Neuronal stem cell (in vitro differentiated cells): ENCODE measurements around the gene BCHE.

Experiments
- DNase-seq: peaks from one replicate; pipeline ENCODE4 v3.0.0-alpha.2; 2013; ENCODE audit warnings: low spot score
- H2AFZ ChIP-seq: one replicate; pipeline ENCODE4 v1.6.1; 2013; ENCODE audit warnings: mild to moderate bottlenecking, low read length, inconsistent platforms
- H2AK5ac ChIP-seq: 2 replicates; pipeline ENCODE4 v1.6.1; 2013; ENCODE audit warnings: low read depth, mild to moderate bottlenecking, inconsistent platforms, low read length, moderate library complexity, mixed read lengths
- H2BK120ac ChIP-seq: 2 replicates; pipeline ENCODE4 v1.6.1; 2013; ENCODE audit warnings: low read depth, mild to moderate bottlenecking, inconsistent platforms, low read length, moderate library complexity, mixed read lengths
- H2BK12ac ChIP-seq: one replicate; pipeline ENCODE4 v1.6.1; 2013; ENCODE audit warnings: low read length, inconsistent platforms
- H2BK15ac ChIP-seq: 2 replicates; pipeline ENCODE4 v1.6.1; 2013; ENCODE audit warnings: mild to moderate bottlenecking, low read length, inconsistent platforms, mixed read lengths
- H2BK5ac ChIP-seq: one replicate; pipeline ENCODE4 v1.6.1; 2013; ENCODE audit warnings: inconsistent platforms, mild to moderate bottlenecking, low read length, moderate library complexity
- H3K14ac ChIP-seq: one replicate; pipeline ENCODE4 v1.6.1; 2013; ENCODE audit warnings: low read length, inconsistent platforms
- H3K18ac ChIP-seq: 2 replicates; pipeline ENCODE4 v1.6.1; 2013; ENCODE audit warnings: low read length, inconsistent platforms
- H3K23ac ChIP-seq: 2 replicates; pipeline ENCODE4 v1.6.1; 2013; ENCODE audit warnings: low read depth, mild to moderate bottlenecking, mixed read lengths, low read length, inconsistent platforms; ENCODE audit not compliant: poor library complexity
- H3K27ac ChIP-seq: replicated peaks from 3 replicates; pipeline ENCODE4 v1.5.1; 2013; ENCODE audit warnings: low read length, inconsistent platforms
- H3K27me3 ChIP-seq, 3 experiments: 2 replicates each; pipeline ENCODE4 v1.6.1; 2013; ENCODE audit warnings: low read length in 3 of 3, mild to moderate bottlenecking in 2 of 3, inconsistent platforms in 1 of 3, low read depth in 1 of 3, mixed read lengths in 1 of 3, moderate library complexity in 1 of 3; ENCODE audit not compliant: control insufficient read depth in 3 of 3, insufficient read depth in 3 of 3
- H3K36me3 ChIP-seq, 2 donors: replicated peaks in 1 of 2; 2 replicates each; pipeline ENCODE4 v1.6.1; 2013; ENCODE audit warnings: low read length in 2 of 2; ENCODE audit not compliant: control insufficient read depth in 2 of 2, insufficient read depth in 2 of 2
- H3K4ac ChIP-seq: 2 replicates; pipeline ENCODE4 v1.6.1; 2013; ENCODE audit warnings: inconsistent platforms, mild to moderate bottlenecking, low read length, moderate library complexity
- H3K4me1 ChIP-seq, 2 donors: 1 replicate in 1 of 2; 2 replicates in 1 of 2; pipeline ENCODE4 v1.6.1; 2013; ENCODE audit warnings: low read length in 2 of 2, low read depth in 1 of 2; ENCODE audit not compliant: control insufficient read depth in 2 of 2, insufficient read depth in 1 of 2
- H3K4me2 ChIP-seq: one replicate; pipeline ENCODE4 v1.6.1; 2013; ENCODE audit warnings: mild to moderate bottlenecking, low read length, inconsistent platforms; ENCODE audit not compliant: insufficient read depth, poor library complexity, severe bottlenecking
- H3K4me3 ChIP-seq, 2 donors: 2 replicates each; pipeline ENCODE4 v1.5.1; 2013; ENCODE audit warnings: low read length in 2 of 2, mild to moderate bottlenecking in 2 of 2, inconsistent platforms in 1 of 2, moderate library complexity in 1 of 2
- H3K79me1 ChIP-seq: one replicate; pipeline ENCODE4 v1.6.1; 2013; ENCODE audit warnings: low read depth, mild to moderate bottlenecking, inconsistent platforms, low read length, moderate library complexity
- H3K9ac ChIP-seq: one replicate; pipeline ENCODE4 v1.6.1; 2013; ENCODE audit warnings: mild to moderate bottlenecking, low read depth, low read length, inconsistent platforms; ENCODE audit not compliant: poor library complexity
- H3K9me3 ChIP-seq, 2 donors: replicated peaks in 1 of 2; 2 replicates each; pipeline versions ENCODE3 to v1.6.1; 2013; ENCODE audit warnings: low read length in 2 of 2, mild to moderate bottlenecking in 2 of 2, inconsistent platforms in 1 of 2, low read depth in 1 of 2, mixed read lengths in 1 of 2, moderate library complexity in 1 of 2; ENCODE audit not compliant: control insufficient read depth in 2 of 2, insufficient read depth in 1 of 2
- H4K8ac ChIP-seq: one replicate; pipeline ENCODE4 v1.6.1; 2013; ENCODE audit warnings: low read depth, mild to moderate bottlenecking, inconsistent platforms, low read length, moderate library complexity
- H4K91ac ChIP-seq: one replicate; pipeline ENCODE4 v1.6.1; 2013; ENCODE audit warnings: low read length, low read depth, mild to moderate bottlenecking, inconsistent platforms; ENCODE audit not compliant: poor library complexity
- WGBS, 2 donors: extraction: QIAGEN DNeasy Blood & Tissue Kit; methylation state at CpG; one replicate each; pipeline ENCODE4 v1.1.7; 2013; ENCODE audit warnings: missing lambda C conversion rate in 2 of 2, mixed read lengths in 1 of 2; ENCODE audit not compliant: insufficient read length in 2 of 2, insufficient replicate concordance in 1 of 2; ENCODE audit errors: extremely low coverage in 2 of 2; 5-methylcytosine and 5-hydroxymethylcytosine counted together

BCHE gene

GRCh38 chr3:165753560-165753959 is 83.7 kb downstream of the BCHE start:
- Histone ChIP-seq H2BK120ac (no peak overlapping the region), H3K36me3 (no peaks in the 10 kb centered on the region), H2BK5ac (no peak overlapping the region), H3K4ac (no peak overlapping the region), H4K91ac (no peak overlapping the region), H2AK5ac (no peak overlapping the region), H3K4me2 (no peak overlapping the region), H3K14ac (no peak overlapping the region), H3K79me1 (no peaks in the 10 kb centered on the region), H3K27ac (no peak overlapping the region), H2AFZ (no peak overlapping the region), H3K27me3 (no peaks in the 10 kb centered on the region), H2BK12ac (no peak overlapping the region), H3K18ac (no peak overlapping the region), H3K4me1 (no peaks in the 10 kb centered on the region), H4K8ac (no peak overlapping the region), H3K4me3 (no peak overlapping the region), H3K23ac (no peak overlapping the region), H3K9me3 (no peaks in the 10 kb centered on the region), H3K9ac (no peak overlapping the region), H2BK15ac (no peak overlapping the region)
- no peak for DNase-seq

- no peaks in the 10 kb centered on the region for H3K9me3 ChIP-seq
- no peak overlapping the region for H2AFZ ChIP-seq
- H2BK120ac ChIP-seq = no peak overlapping the region
- H2BK12ac ChIP-seq = no peak overlapping the region
- H3K27ac ChIP-seq = no peak overlapping the region
- no peak overlapping the region for H3K4me3 ChIP-seq
- H3K9ac ChIP-seq = no peak overlapping the region
- no peak overlapping the region for H2BK15ac ChIP-seq
- no peak overlapping the region for H3K14ac ChIP-seq
- no peaks in the 10 kb centered on the region for H3K4me1 ChIP-seq
- H3K18ac ChIP-seq = no peak overlapping the region
- H4K8ac ChIP-seq = no peak overlapping the region
- H4K91ac ChIP-seq = no peak overlapping the region
- WGBS, 2 donors = no CpG with 5 or more reads among the region's 7 CpGs
- no peaks in the 10 kb centered on the region for H3K79me1 ChIP-seq
- no peak for DNase-seq
- H2BK5ac ChIP-seq = no peak overlapping the region
- no peak overlapping the region for H3K4me2 ChIP-seq
- H3K4ac ChIP-seq = no peak overlapping the region
- H3K27me3 ChIP-seq = no peaks in the 10 kb centered on the region
- no peak overlapping the region for H3K23ac ChIP-seq
- H3K36me3 ChIP-seq = no peaks in the 10 kb centered on the region
- H2AK5ac ChIP-seq = no peak overlapping the region
Observed at GRCh38 chr3:165751637-165752036, 85.6 kb downstream of the BCHE start.

- H3K4ac ChIP-seq = no peak overlapping the region
- no peak for DNase-seq
Observed at GRCh38 chr3:165749821-165750220, 87.4 kb downstream of the BCHE start.

GRCh38 chr3:165749241-165749640 is 88.0 kb downstream of the BCHE start:
- Histone ChIP-seq H3K9me3 (no peaks in the 10 kb centered on the region), H3K23ac (no peak overlapping the region), H3K4ac (no peak overlapping the region), H2BK12ac (no peak overlapping the region), H2BK5ac (no peak overlapping the region), H3K4me1 (no peaks in the 10 kb centered on the region), H3K27ac (no peak overlapping the region), H3K14ac (no peak overlapping the region), H2AFZ (no peak overlapping the region), H2AK5ac (no peak overlapping the region), H4K91ac (no peak overlapping the region), H3K9ac (no peak overlapping the region), H3K18ac (no peak overlapping the region), H3K27me3 (no peaks in the 10 kb centered on the region), H3K4me3 (no peak overlapping the region), H2BK120ac (no peak overlapping the region), H4K8ac (no peak overlapping the region), H3K4me2 (no peak overlapping the region), H3K36me3 (no peaks in the 10 kb centered on the region), H2BK15ac (no peak overlapping the region), H3K79me1 (no peaks in the 10 kb centered on the region)
- WGBS, 2 donors = no CpG with 5 or more reads among the region's 2 CpGs
- no peak for DNase-seq

More at GRCh38 chr3:165749821-165750220, 87.4 kb downstream of the BCHE start:
- Histone ChIP-seq H2BK5ac (no peak overlapping the region), H3K14ac (no peak overlapping the region), H2BK12ac (no peak overlapping the region), H3K27ac (no peak overlapping the region), H3K9ac (no peak overlapping the region), H3K79me1 (no peaks in the 10 kb centered on the region), H2BK15ac (no peak overlapping the region), H2AK5ac (no peak overlapping the region), H3K4me1 (no peaks in the 10 kb centered on the region), H2BK120ac (no peak overlapping the region), H3K4me3 (no peak overlapping the region), H3K27me3 (no peaks in the 10 kb centered on the region), H3K9me3 (no peaks in the 10 kb centered on the region), H2AFZ (no peak overlapping the region), H4K8ac (no peak overlapping the region), H3K4me2 (no peak overlapping the region), H3K18ac (no peak overlapping the region), H3K23ac (no peak overlapping the region), H3K36me3 (no peaks in the 10 kb centered on the region), H4K91ac (no peak overlapping the region)
